ENCODE results near the gene ESPN.

ESPN gene

GRCh38 chr1:6461538-6462411, 37.2 kb downstream of the ESPN start:
- H3K9me3 ChIP-seq (ENCODE audit: insufficient read depth, low read length) = no peaks in the 10 kb centered on the region
- DNase-seq (ENCODE audit: low read depth, low spot score) = no peak
- H3K9ac ChIP-seq (ENCODE audit: insufficient read length, low read depth) = no peak overlapping the region
- TF ChIP-seq ZNF274 (IDR thresholded peaks at IDR 0.05; ENCODE audit: low read depth, low read length) (no peak), SUZ12 (IDR thresholded peaks at IDR 0.05; ENCODE audit: extremely low read depth, insufficient read depth, insufficient read length) (no peak), YY1 (IDR thresholded peaks at IDR 0.05; ENCODE audit: insufficient read depth, insufficient read length) (no peak)
- peaks cover 8% of the 10 kb centered on the region for H3K4me1 ChIP-seq (ENCODE audit: insufficient read depth, insufficient read length)
- H3K36me3 ChIP-seq (ENCODE audit: insufficient read depth, insufficient read length, low read length) = peaks cover 40% of the 10 kb centered on the region
- H3K27me3 ChIP-seq (ENCODE audit: insufficient read depth, insufficient read length) = no peaks in the 10 kb centered on the region
- H3K4me3 ChIP-seq (ENCODE audit: insufficient read length, low read depth) = no peak overlapping the region

DNA sequence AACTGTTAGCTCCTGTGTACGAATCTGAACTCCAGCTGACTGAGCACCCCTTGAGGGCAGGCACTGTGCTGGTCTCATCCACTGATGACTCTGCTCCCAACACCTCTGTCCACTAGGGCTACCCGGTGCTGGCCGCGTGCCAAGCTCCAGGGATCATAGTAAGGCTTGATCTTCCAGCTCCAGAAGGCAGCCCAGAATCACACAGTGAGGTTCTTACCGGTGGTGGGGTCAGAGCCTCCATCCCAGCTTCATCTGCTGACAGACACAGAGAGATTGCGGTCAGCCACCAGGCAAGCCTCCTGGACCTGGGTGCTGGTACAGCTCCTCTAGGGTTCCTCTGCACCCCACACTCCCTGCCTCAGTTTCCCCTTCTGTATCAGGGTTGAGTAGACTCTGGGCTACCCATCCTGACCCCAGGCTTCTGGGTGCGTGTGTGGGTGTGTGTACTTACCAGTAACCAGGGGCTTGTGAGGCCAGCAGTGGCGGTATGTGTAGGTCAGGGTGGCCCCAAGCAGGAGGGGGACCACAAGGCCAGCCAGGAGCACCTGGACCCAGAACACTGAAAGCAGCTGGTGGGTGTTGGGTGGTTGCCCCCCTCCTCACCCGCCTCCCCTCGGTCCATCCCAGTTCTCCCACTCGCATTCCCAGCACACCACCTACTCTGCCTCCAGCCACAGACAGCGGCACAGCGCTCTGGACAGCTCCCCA, 38.0 kb downstream of the ESPN start:
- H3K4me3 ChIP-seq (ENCODE audit: insufficient read length, low read depth) = no peak overlapping the region
- H3K36me3 ChIP-seq (ENCODE audit: insufficient read depth, insufficient read length, low read length) = peaks cover 48% of the 10 kb centered on the region
- no peak for TF ChIP-seq SUZ12 (IDR thresholded peaks at IDR 0.05; ENCODE audit: extremely low read depth, insufficient read depth, insufficient read length)
- no peak for TF ChIP-seq ZNF274 (IDR thresholded peaks at IDR 0.05; ENCODE audit: low read depth, low read length)
- TF ChIP-seq YY1 (IDR thresholded peaks at IDR 0.05; ENCODE audit: insufficient read depth, insufficient read length) = no peak
- H3K27me3 ChIP-seq (ENCODE audit: insufficient read depth, insufficient read length) = no peaks in the 10 kb centered on the region
- peaks cover 8% of the 10 kb centered on the region for H3K4me1 ChIP-seq (ENCODE audit: insufficient read depth, insufficient read length)
- H3K9ac ChIP-seq (ENCODE audit: insufficient read length, low read depth) = no peak overlapping the region
- DNase-seq (ENCODE audit: low read depth, low spot score) = no peak
- no peaks in the 10 kb centered on the region for H3K9me3 ChIP-seq (ENCODE audit: insufficient read depth, low read length)

- H3K4me1 ChIP-seq (ENCODE audit: insufficient read depth, insufficient read length) = peaks cover 8% of the 10 kb centered on the region
- no peaks in the 10 kb centered on the region for H3K27me3 ChIP-seq (ENCODE audit: insufficient read depth, insufficient read length)
- no peak for DNase-seq (ENCODE audit: low read depth, low spot score)
- H3K9me3 ChIP-seq (ENCODE audit: insufficient read depth, low read length) = no peaks in the 10 kb centered on the region
- TF ChIP-seq ZNF274 (IDR thresholded peaks at IDR 0.05; ENCODE audit: low read depth, low read length) = no peak
- no peak for TF ChIP-seq SUZ12 (IDR thresholded peaks at IDR 0.05; ENCODE audit: extremely low read depth, insufficient read depth, insufficient read length)
- TF ChIP-seq YY1 (IDR thresholded peaks at IDR 0.05; ENCODE audit: insufficient read depth, insufficient read length) = no peak
- peaks cover 53% of the 10 kb centered on the region for H3K36me3 ChIP-seq (ENCODE audit: insufficient read depth, insufficient read length, low read length)
- no peak overlapping the region for H3K4me3 ChIP-seq (ENCODE audit: insufficient read length, low read depth)
- no peak overlapping the region for H3K9ac ChIP-seq (ENCODE audit: insufficient read length, low read depth)
Measured at GRCh38 chr1:6463120-6463412, 38.5 kb downstream of the ESPN start.

DNA sequence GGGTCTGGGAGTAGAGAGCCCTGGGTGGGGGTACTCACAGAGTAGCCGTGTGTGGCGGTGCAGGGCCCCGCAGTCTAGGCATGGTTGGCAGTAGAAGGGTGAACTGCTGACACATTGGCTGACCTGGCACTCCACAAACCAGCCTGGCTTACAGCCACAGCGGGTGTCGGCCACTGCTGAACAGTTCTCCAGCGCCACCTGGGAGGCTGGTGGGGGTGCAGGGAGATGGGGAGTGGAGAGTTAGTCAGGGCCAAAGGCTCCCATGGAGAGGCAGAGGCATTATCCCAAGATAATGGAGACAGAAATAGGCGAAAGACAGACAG, 39.9 kb downstream of the ESPN start:
- Histone ChIP-seq H3K4me3 (ENCODE audit: insufficient read length, low read depth) (no peak overlapping the region), H3K4me1 (ENCODE audit: insufficient read depth, insufficient read length) (peaks cover 8% of the 10 kb centered on the region), H3K36me3 (ENCODE audit: insufficient read depth, insufficient read length, low read length) (peaks cover 67% of the 10 kb centered on the region), H3K9me3 (ENCODE audit: insufficient read depth, low read length) (no peaks in the 10 kb centered on the region), H3K27me3 (ENCODE audit: insufficient read depth, insufficient read length) (no peaks in the 10 kb centered on the region), H3K9ac (ENCODE audit: insufficient read length, low read depth) (no peak overlapping the region)
- TF ChIP-seq SUZ12 (IDR thresholded peaks at IDR 0.05; ENCODE audit: extremely low read depth, insufficient read depth, insufficient read length) (no peak), YY1 (IDR thresholded peaks at IDR 0.05; ENCODE audit: insufficient read depth, insufficient read length) (no peak), ZNF274 (IDR thresholded peaks at IDR 0.05; ENCODE audit: low read depth, low read length) (no peak)
- no peak for DNase-seq (ENCODE audit: low read depth, low spot score)

- Histone ChIP-seq H3K4me3 (ENCODE audit: insufficient read length, low read depth) (no peak overlapping the region), H3K9ac (ENCODE audit: insufficient read length, low read depth) (no peak overlapping the region), H3K9me3 (ENCODE audit: insufficient read depth, low read length) (no peaks in the 10 kb centered on the region), H3K4me1 (ENCODE audit: insufficient read depth, insufficient read length) (peaks cover 5% of the 10 kb centered on the region), H3K36me3 (ENCODE audit: insufficient read depth, insufficient read length, low read length) (peaks cover 71% of the 10 kb centered on the region), H3K27me3 (ENCODE audit: insufficient read depth, insufficient read length) (no peaks in the 10 kb centered on the region)
- no peak for DNase-seq (ENCODE audit: low read depth, low spot score)
- TF ChIP-seq ZNF274 (IDR thresholded peaks at IDR 0.05; ENCODE audit: low read depth, low read length) (no peak), SUZ12 (IDR thresholded peaks at IDR 0.05; ENCODE audit: extremely low read depth, insufficient read depth, insufficient read length) (no peak), YY1 (IDR thresholded peaks at IDR 0.05; ENCODE audit: insufficient read depth, insufficient read length) (no peak)
Measured at GRCh38 chr1:6464915-6465314, 40.3 kb downstream of the ESPN start.

DNA sequence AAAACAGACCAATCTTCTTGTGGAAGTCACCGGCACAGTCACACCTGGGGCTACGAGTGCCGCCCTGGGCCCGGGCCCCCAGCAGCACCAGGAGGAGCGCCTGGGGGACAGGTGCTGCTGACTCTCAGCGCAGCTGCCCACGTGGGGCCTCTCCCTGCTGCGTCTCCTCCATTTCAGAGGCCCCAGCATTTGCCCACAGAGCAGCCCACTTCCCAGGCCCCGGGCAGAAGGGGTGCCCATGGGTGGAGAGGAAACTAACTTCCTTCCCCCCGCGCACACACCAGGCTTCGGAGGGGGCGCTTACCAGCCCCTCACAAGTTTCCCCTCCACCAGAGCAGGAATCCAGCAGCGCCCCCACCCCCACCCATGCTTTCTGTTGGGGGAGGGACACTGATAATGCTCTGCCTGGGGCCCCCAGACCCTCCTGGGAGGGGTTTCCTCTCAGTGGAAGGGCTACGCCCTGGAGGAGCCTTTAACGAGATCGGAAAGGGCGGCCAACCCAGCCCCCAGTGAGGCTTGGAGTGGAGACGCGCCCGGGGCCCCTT, 41.0 kb downstream of the ESPN start:
- no peak for DNase-seq (ENCODE audit: low read depth, low spot score)
- Histone ChIP-seq H3K4me1 (ENCODE audit: insufficient read depth, insufficient read length) (peaks cover 4% of the 10 kb centered on the region), H3K9me3 (ENCODE audit: insufficient read depth, low read length) (no peaks in the 10 kb centered on the region), H3K9ac (ENCODE audit: insufficient read length, low read depth) (no peak overlapping the region), H3K4me3 (ENCODE audit: insufficient read length, low read depth) (no peak overlapping the region), H3K27me3 (ENCODE audit: insufficient read depth, insufficient read length) (no peaks in the 10 kb centered on the region), H3K36me3 (ENCODE audit: insufficient read depth, insufficient read length, low read length) (peaks cover 78% of the 10 kb centered on the region)
- TF ChIP-seq SUZ12 (IDR thresholded peaks at IDR 0.05; ENCODE audit: extremely low read depth, insufficient read depth, insufficient read length) = no peak
- no peak for TF ChIP-seq YY1 (IDR thresholded peaks at IDR 0.05; ENCODE audit: insufficient read depth, insufficient read length)
- TF ChIP-seq ZNF274 (IDR thresholded peaks at IDR 0.05; ENCODE audit: low read depth, low read length) = no peak

- Histone ChIP-seq H3K4me3 (ENCODE audit: insufficient read length, low read depth) (no peak within 1 kb of the TSS), H3K27me3 (ENCODE audit: insufficient read depth, insufficient read length) (no peaks in the 10 kb centered on the region), H3K9me3 (ENCODE audit: insufficient read depth, low read length) (no peaks in the 10 kb centered on the region), H3K4me1 (ENCODE audit: insufficient read depth, insufficient read length) (no peaks in the 10 kb centered on the region), H3K36me3 (ENCODE audit: insufficient read depth, insufficient read length, low read length) (peaks cover 77% of the 10 kb centered on the region), H3K9ac (ENCODE audit: insufficient read length, low read depth) (no peak within 1 kb of the TSS)
- TF ChIP-seq ZNF274 (IDR thresholded peaks at IDR 0.05; ENCODE audit: low read depth, low read length) (no peak), YY1 (IDR thresholded peaks at IDR 0.05; ENCODE audit: insufficient read depth, insufficient read length) (no peak), SUZ12 (IDR thresholded peaks at IDR 0.05; ENCODE audit: extremely low read depth, insufficient read depth, insufficient read length) (no peak)
- no peak for DNase-seq (ENCODE audit: low read depth, low spot score)
Measured at GRCh38 chr1:6466023-6466422, 41.4 kb downstream of the ESPN start, which contains the start of gene TNFRSF25. Gene TNFRSF25, minus strand, starts transcription at chr1:6466173. Its CDS starts 66 bp downstream, at chr1:6466107.

All from NT2/D1 (cell line).